ENCODE measurements around the gene STK10.
"Not testable (repeated sequence)": the region's sequence is repeated elsewhere in the genome, so short reads cannot be mapped to it uniquely, and the experiment has no call there.

The STK10 gene

GRCh38 chr5:172188033-172188892 is at the start of gene STK10:
TSS of gene STK10 (minus strand) at chr5:172188224. CDS start at chr5:172188042, 182 bp downstream.
- peak; percentile 70 for DNase-seq

GRCh38 chr5:172235827-172236736 is 48.1 kb upstream of the STK10 start:
- no peak for DNase-seq

GRCh38 chr5:172235132-172235780 is 47.2 kb upstream of the STK10 start:
- DNase-seq, result no peak

DNA sequence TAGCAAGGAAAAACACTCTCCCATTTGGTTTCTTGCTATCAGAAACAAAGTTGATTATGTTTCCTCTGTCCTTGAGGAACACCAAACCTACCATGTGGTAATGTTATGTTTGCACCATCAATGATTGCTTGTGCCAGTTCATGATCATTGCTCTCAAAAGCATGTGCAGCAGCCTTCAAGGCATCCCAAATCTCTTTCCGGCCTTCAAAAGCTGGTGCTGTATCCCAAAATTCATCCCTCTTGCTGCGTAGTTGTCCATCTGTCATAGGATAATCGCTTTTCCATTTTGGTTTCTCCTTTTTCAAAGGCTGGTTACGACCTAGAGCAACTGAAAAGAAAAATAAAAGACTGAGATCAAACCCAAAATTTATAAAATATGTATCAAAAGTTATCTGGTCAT is 46.0 kb upstream of the STK10 start:
- no peak for DNase-seq

- DNase-seq, result no peak
Measured at GRCh38 chr5:172229904-172230303, 41.9 kb upstream of the STK10 start.

GRCh38 chr5:172224996-172225395 is 37.0 kb upstream of the STK10 start:
- peak; percentile 4 for DNase-seq

- DNase-seq, result no peak
Measured at GRCh38 chr5:172223901-172224873, 36.2 kb upstream of the STK10 start.

- no peak for DNase-seq
Measured at GRCh38 chr5:172219296-172219695, 31.3 kb upstream of the STK10 start.

- DNase-seq, result no peak
Measured at GRCh38 chr5:172216345-172216744, 28.3 kb upstream of the STK10 start.

DNA sequence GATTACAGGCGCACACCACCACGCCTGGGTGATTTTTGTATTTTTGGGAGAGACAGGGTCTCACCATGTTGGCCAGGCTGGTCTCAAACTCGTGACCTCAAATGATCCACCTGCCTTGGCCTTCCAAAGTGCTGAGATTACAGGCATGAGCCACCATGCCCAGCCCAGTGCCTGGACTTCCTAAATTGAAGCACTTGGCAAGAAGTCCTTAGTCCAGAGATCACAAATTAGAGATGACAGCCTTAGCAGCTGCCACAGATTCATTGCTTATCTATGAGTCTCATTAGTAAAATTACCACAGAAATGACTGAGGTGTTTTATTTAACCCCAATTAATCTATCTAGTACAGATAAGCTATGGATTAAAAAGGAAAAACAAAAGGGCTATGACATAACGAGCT is 25.1 kb upstream of the STK10 start:
- DNase-seq, result no peak

DNA sequence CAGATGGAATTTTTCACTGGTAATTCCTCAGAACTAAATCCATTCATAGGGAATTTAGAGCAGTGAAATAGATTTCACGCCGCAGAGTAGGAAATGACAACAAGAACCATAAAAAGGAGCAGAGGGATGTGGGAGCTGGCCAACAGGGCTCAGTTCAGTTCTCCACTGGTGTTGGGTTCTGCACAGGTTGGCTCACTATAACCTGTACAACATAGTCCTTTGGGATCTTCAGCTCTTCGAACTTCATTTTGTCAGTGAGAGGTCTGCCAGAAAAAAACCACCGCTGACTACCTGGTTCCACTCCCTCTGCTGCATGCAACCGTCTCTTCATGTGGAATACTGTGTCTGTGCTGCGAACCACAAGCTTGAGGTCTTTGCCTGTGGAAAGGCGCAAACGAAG is 23.7 kb upstream of the STK10 start:
- no peak for DNase-seq

GRCh38 chr5:172209714-172210113 is 21.7 kb upstream of the STK10 start:
- DNase-seq, result no peak

- DNase-seq, result no peak
Measured at GRCh38 chr5:172207511-172207910, 19.5 kb upstream of the STK10 start.

- DNase-seq, result not testable (repeated sequence)
Measured at GRCh38 chr5:172205984-172206383, 18.0 kb upstream of the STK10 start.

- no peak for DNase-seq
Measured at GRCh38 chr5:172200476-172200875, 12.5 kb upstream of the STK10 start.

DNA sequence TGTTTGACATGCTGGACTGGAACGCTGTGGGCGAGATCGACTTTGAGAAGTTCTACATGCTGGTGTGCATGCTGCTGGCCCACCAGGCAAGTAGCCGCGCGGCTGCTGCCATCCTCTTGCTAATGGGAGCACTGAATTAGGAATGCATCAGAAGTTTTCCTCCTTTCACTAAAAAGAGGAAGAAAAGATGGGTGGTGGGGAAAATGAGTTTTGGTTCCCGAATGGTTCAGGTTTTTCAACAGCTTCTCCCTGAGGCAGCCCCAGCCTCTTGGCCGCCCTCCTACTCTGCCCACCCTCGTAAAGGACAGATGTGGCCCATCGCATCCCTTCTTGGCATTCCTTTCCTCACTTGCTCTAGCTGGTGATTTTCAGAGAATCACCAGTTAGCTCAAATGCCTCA is 11.4 kb upstream of the STK10 start:
- DNase-seq, result no peak

DNA sequence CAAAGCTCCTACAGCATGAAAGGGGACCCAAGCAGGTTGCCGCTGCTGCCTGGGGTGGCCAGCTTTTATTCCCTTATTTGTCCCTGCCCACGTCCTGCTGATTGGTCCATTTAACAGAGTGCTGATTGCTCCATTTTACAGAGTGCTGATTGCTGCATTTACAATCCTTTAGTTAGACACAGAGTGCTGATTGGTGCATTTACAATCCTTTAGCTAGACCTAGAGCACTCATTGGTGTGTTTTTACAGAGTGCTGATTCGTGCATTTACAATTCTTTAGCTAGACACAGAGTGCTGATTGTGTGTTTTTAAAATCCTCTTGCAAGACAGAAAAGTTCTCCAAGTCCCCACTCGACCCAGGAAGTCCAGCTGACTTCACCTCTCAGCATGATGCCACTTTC is 9.8 kb upstream of the STK10 start:
- DNase-seq, result not testable (repeated sequence)

GRCh38 chr5:172194985-172195774 is 7.2 kb upstream of the STK10 start:
- no peak for DNase-seq

DNA sequence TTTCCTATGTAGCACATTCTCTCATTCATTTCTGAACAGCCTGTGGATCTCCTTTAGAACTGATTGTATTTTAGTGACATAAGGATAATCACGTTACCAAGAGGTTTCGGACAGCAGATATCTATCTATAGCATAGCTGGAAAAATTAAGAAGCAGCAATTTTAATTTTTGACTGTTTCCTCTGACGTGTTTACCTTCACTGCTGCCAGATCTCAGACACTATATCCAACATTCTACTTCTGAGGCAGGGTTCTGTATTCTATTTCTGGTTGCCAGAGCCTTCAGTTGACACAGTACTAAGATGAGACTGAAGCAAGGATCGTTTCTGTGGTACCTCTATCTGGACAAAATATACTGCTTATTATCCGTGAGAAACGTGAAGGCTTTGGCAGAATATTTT is 5.8 kb upstream of the STK10 start, which contains the start of gene EFCAB9:
TSS of gene EFCAB9 (plus strand) at position 301 of the 400 bp plus-strand sequence. CDS start at position 302, 1 bp downstream.
- DNase-seq, result no peak

GRCh38 chr5:172189693-172190296 is 1.8 kb upstream of the STK10 start:
- no peak for DNase-seq

Measured in NCI-H2171 treated with DMSO at 0.1 percent for 48 hours (cell line).